Stimulated activated CD4-positive, alpha-beta T cell treated with anti-CD3 and anti-CD28 coated beads, Interleukin-4, amount 100 ng/mL, for 48 hours (primary cell): ENCODE measurements around the gene DMAC2L.
"Not testable (repeated sequence)": the region's sequence is repeated elsewhere in the genome, so short reads cannot be mapped to it uniquely, and the experiment has no call there.

Experiments
- DNase-seq, 2 donors: peaks; one replicate each; pipeline ENCODE4 v3.0.0-alpha.2; 2020; ENCODE audit warnings: low read depth in 2 of 2

The DMAC2L gene, protein sequence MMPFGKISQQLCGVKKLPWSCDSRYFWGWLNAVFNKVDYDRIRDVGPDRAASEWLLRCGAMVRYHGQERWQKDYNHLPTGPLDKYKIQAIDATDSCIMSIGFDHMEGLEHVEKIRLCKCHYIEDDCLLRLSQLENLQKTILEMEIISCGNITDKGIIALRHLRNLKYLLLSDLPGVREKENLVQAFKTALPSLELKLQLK

DNA sequence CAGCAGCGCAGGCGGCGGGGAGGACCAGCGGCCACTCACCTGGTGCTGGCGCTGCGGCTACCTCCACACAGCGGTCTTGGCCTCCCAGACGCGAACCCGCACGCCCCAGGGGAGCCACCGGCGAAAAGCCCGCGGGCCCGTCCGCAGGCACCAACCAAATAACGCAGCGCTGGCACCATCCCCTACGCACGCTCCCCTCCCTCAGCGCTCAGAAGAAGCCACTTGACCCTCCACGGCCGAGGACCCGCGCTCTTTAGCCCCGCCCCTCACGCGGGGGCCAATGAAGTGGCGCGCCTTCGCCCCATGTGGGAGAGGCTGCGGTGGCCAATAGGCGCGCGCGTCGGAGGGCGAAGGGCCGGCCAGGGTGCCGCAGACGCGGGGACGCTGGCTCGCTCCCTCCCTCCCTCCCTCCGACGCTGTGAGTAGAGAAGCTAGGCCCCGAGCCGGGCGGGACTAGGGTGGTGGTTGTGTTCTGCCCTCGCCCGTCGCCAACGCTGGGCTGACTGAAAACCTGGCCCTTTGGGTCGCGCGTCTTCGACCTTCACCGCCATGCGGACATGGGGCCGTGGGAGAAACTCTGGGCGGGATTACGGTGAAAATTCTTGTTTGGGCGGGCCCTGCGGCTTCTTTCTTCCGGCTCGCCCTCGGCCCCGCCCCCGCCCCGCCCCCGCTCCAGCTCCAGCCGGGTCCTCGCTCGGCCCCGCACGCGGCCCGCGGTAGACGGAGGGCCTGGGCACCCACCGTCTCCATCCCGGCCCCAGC lies at the start of gene DMAC2L, which contains the start of gene L2HGDH:
TSS of gene DMAC2L (plus strand) at position 353 of the 762 bp plus-strand sequence. CDS start 9,164 bp downstream, outside the sequence.
TSS of gene L2HGDH (minus strand) at position 258 of the 762 bp plus-strand sequence. CDS start at position 179, 79 bp downstream.
- DNase-seq = peak; percentile 81 to 89

GRCh38 chr14:50262865-50263264 lies 49.3 kb upstream of the DMAC2L start:
- no peak for DNase-seq

GRCh38 chr14:50263321-50263720 lies 48.8 kb upstream of the DMAC2L start:
- DNase-seq = no peak

DNA sequence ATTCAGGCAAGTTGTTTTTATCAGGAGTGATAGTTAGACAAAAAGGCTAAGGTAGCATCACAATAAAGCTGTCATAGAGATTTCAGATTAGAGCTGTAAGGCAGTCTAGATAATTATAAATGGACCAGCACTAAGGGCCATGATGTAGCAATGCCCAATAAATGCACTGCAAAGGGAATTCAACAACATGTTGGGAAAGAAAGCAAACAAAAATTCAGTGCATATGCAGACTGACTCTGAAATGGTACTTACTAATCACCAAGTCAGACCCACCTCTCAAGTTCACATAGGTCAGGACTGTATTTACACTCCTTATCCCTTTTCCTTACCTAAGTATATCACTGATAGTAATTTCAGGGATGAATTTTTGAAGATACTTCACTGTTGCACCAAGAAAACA lies 47.1 kb upstream of the DMAC2L start:
- DNase-seq = no peak

DNA sequence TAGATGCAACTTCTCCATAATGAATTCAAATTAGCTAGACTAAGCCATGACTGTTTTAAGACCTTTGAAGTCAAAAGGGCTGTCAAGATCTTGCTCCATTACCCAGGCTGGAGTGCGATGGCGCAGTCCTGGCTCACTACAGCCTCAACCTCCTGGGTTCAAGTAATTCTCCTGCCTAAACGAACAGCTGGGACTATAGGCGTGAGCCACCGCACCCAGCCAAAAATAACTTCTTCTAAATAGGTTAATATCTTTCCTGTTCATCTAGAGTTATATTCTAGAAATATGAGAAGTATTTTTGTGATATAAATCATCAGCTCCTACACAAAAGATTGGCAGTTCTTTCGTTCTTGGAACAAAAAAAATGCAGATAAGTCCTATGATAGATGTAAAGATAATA lies 41.2 kb upstream of the DMAC2L start:
- no peak for DNase-seq

DNA sequence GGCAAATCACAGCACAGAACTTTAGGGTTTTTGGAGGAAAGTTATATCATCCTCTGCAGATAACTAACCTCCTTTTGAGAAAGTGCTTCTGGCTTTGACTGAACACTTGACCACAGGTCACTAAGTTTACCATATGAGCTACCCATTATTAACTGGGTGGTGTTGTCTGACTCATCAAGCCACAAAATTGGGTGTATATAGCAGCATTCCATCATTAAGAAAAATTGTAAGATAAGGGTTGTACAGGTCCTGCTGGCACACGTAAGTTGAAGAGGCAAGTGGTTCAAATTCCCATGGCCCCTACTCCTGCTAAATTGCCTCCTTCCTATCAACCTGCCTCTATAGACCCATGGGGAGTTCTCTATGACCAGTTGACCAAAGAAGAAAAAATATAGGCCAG lies 39.6 kb upstream of the DMAC2L start:
- DNase-seq = no peak

- no peak for DNase-seq
Observed at GRCh38 chr14:50285861-50286260, 26.3 kb upstream of the DMAC2L start.

DNA sequence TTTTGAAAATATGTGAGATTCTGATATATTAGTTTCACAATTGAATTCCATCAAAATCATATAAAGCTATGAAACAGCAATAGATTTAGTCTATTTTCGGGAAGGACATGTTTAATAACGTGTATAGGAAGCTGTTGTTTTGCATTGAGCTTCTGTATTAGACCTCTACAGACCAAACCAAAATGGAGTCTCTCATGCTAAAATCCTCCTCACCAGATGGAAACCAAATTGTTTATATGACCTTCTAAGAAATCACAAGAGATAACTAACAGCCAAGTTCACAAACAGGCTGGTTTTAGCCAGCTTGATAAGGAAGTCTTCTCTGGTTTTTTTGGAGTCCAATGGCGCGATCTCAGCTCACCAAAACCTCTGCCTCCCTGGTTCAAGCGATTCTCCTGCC lies 24.0 kb upstream of the DMAC2L start:
- DNase-seq = no peak

DNA sequence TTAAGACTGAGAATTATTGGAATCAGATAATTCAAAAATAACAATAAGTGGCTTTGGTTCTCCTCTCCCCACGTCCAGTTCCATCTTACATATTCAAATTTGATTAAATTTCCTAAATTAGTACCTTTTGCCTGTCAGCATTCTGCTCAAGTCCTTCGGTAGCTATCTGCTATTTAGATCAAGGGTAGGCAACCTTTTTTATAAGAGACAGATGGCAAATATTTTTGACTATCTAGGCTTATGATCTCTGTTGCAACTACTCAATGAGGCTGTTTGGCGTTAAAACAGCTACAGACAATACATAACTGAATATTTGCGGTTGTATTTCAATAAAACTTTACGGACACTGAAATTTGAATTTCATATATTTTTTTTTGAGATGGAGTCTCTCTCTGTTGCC lies 21.8 kb upstream of the DMAC2L start:
- DNase-seq = no peak

GRCh38 chr14:50299585-50299984 lies 12.5 kb upstream of the DMAC2L start:
- no peak for DNase-seq

DNA sequence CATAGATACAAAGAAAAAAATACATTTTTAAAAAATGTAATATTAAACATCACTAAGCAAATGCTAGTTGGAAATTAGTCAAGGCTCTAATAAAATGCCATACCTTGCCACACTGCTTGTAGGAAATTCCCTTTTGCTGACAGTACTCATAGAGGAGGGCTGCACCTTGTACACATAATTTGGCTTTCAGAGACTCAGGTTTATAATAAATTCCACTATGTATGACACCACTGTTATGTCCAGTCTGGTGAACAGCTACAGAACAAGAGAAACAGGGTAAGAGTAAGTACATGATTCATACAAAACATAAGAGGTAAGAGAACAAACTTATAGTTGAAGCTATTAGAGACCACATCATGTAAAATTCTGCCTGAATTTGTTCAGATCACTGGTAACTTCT lies 10.2 kb upstream of the DMAC2L start:
- DNase-seq = no peak

- DNase-seq = no peak
Observed at GRCh38 chr14:50303744-50304471, 8.2 kb upstream of the DMAC2L start.

- no peak for DNase-seq
Observed at GRCh38 chr14:50308363-50308915, 3.7 kb upstream of the DMAC2L start.

DNA sequence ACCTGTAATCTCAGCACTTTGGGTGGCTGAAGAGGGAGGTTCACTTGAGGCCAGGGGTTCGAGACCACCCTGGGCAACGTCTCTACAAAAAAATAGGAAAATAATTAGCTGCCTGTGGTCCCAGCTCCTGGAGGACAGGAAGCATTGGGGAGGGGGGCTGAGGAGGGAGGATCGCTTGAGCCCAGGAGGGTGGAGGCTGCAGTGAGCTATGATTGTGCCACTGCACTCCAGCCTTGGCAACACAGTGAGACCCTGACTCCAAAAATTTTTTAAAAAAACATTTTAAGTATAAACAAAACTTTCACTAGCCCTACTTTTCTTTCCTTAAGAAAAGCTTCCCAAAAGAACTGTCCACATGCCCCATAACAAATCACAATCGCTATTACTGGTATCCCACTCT lies 1.7 kb upstream of the DMAC2L start:
- no peak for DNase-seq

DNA sequence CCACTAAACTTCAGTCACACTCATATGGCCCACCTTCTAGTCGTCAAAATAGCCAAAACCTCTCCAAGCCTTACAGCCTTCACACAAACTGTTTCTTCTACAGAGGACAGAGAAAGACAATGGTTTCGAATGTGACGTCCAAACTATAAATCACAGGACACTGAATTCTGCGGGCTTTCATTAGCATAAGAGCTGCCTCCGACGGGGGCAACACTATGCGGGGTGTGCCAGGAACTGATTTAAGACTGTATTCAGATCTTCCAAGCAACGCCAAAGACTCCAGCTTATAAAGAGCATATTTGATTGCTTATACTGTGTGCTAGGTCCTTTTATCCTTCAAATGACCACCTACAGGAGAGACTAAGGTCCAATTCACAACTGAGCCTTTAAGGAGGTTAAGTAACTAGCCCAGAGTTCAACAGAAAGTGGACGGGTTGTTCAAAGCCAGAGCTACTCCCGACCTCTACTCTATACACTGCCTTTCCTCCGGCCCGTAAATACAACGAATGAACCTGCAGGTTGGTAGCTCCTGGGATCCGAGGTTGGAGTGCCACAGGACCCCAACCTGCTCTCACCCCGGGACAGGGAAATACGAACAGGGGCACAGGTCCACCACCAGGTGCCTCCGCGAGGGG lies 670 bp upstream of the DMAC2L start:
- DNase-seq = no peak

- DNase-seq = no peak
Observed at GRCh38 chr14:50312734-50313054, 570 bp downstream of the DMAC2L start.

GRCh38 chr14:50314098-50314497 lies 2.0 kb downstream of the DMAC2L start:
- DNase-seq = not testable (repeated sequence)

DNA sequence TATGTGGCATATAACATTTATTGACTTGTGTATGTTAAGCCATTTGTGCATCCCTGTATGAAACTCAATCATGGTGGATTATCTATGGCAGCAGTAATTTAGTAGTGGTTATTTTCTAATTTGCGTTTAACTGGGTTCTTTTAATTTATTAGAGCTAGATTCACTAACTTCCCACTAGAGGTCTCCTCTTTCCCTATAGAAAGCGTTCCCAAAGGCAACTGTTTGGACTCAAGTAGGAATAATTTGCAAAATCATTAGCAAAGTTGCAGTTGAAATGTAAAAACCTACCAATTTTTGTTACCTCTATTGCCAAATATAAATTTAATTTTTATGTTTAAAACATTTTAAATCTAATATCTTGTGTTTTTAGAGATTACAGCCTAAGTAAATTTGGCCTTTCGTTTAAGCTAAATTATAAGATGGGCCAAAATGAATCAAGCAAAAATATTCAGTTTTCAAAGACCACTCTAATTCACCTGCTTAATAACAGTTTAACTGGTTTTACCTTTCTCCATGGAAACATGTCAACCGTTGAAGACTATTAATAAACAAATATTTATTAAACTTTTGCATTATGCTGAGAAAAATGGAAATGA lies 6.0 kb downstream of the DMAC2L start:
- no peak for DNase-seq

DNA sequence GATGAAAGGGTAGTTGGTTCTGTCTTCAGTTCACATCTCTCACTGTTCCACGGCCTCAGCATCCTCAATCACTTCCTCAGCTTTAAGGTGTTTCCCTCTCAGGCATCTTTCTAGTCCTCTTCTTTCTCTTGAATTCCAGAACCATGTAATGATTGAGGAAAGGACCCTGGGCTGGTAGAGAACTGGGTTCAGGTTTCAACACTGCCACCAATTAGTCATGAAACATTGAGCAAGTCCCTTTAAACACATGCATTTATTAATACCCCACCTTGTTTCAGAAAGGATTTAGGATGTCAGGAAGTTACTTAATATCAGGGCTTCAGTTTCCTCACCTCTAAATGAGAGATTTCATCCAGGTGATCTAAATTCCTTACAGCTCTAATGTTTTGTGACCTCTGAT lies 7.2 kb downstream of the DMAC2L start:
- no peak for DNase-seq

DNA sequence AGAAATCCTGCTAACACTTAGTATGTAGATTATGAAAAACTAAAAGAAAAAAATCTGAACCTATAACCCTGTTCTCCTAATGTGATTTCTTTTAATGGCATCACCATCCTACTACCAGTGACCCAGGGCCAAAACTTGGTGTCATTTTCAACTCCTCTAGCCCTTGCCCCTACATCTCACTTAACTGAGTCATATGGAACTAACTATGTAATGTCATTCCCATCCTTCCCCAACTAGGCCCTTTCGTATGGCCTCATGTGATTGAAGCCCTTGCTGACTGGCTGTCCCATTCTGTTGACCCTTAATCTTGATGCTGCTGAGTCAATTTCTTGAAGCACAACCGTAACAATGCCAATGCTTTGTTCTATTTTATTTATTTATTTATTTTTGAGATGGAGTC lies 7.6 kb downstream of the DMAC2L start:
- no peak for DNase-seq

DNA sequence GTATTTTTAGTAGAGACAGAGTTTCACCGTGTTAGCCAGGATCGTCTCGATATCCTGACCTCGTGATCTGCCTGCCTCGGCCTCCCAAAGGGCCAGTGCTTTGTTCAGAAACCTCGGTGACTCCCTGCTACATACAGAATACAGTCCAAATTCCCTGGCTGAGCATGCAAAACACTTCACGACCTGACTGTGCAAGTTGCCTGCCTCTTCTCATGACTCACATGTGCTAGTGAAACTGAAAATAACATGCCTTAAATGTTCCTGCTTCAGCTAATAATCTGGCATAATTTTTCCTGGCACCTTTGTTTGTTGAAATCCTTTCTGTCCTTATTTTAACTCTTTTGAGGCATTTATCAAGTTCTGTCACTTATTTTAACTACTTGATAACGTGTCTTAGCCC lies 8.2 kb downstream of the DMAC2L start:
- DNase-seq = no peak
